Activated CD8-positive, alpha-beta memory T cell treated with anti-CD3 and anti-CD28 coated beads for 36 hours (primary cell): ENCODE measurements around the gene FBXL13. TPM values are rescaled to one million over a fixed set of nuclear protein-coding genes. Genes with fewer than 3 reads are reported as not detected.
"Not testable (repeated sequence)": the region's sequence is repeated elsewhere in the genome, so short reads cannot be mapped to it uniquely, and the experiment has no call there.

Source experiments
- CTCF ChIA-PET: fragments of 350-600 bp; sonication (Branson Sonifier 250); formaldehyde crosslinking; loops from one replicate; lab custom pipeline; 2021; ENCODE audit warnings: antibody characterized with exemption; lab: Charles Lee
- POLR2A ChIA-PET: fragments of 350-600 bp; sonication (Branson Sonifier 250); formaldehyde crosslinking; loops from one replicate; lab custom pipeline; 2021; ENCODE audit warnings: antibody characterized with exemption; lab: Charles Lee
- total RNA-seq, 2 experiments: library from RNA; stranded (reverse); gene quantifications; one replicate each; pipeline ENCODE4 v1.2.3, GENCODE V29; 2021

The FBXL13 gene
- total RNA-seq, 2 experiments from 2014 or later = 0.78 to 0.86 TPM

DNA sequence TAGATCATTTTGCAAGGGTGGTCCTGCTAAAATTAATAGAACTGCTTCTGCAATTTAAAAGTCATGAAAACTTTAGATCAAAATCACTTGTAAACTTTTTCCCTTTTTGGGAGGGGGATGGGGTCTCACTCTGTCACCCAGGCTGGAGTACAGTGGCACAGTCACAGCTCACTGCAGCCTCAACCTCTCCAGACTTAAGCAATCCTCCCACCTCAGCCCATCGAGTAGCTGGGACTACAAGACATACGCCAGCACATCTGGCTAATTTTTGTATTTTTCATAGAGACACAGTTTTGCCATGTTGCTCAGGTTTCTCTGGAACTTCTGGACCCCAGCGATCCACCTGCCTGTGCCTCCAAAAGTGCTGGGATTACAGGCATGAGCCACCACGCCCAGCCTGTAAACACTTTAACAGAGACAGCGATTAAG is 82.1 kb downstream of the FBXL13 start:
- POLR2A ChIA-PET = no interaction called here
- CTCF ChIA-PET = no interaction called here

DNA sequence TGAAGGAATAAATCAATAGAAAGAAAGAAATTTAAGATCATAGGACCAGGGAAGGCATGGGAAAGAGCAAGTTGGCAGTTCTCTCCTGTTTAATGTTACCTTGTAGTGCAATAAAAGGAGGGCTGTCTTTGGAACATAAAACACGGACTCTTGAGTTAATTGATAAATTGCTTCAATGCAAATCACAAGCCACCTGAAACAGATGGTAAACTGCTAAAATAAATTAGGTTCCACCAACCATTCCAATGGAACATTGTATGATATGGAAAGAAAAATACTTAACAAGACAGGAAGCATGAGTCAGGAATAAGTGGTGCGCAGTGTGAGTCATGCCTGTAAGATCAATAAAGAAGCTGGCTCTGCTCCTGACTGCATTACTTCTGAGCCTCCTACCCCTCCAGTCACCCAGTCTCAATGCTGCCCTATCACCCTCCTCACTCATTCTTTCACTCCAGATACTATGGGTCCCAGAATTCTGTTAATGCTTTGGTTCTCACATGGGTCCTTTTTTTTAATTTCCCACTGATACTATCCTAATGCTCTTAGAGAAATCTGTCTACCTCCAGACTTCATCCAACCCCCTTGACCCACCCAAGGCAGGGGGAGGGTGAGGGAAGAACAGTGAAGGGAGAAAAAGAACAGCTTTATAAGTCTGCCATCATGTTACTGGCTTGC is 82.9 kb downstream of the FBXL13 start:
- ChIA-PET POLR2A (no interaction called here), CTCF (no interaction called here)

DNA sequence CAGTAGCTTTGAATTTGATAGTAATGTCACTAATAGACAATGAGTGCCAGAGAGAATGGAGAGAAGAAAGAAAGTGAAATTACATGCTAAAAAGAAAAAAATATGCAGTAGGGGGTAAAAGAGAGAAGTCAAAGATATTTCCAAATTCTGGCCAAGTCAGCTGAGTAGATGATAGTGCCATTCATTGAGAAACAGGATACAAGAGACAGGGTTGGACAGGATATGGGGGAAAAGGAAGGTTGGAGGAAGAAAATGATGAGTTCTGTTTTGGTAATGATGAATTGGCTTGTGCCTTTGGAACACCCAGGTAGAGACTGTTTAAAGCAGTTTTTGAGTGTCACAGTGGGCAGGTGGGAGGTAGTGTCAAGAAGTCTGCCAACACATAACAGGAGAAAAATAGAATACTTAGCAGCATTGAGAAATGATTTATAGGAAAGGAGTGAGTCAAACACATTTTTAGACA is 83.5 kb downstream of the FBXL13 start:
- ChIA-PET CTCF (no interaction called here), POLR2A (no interaction called here)

DNA sequence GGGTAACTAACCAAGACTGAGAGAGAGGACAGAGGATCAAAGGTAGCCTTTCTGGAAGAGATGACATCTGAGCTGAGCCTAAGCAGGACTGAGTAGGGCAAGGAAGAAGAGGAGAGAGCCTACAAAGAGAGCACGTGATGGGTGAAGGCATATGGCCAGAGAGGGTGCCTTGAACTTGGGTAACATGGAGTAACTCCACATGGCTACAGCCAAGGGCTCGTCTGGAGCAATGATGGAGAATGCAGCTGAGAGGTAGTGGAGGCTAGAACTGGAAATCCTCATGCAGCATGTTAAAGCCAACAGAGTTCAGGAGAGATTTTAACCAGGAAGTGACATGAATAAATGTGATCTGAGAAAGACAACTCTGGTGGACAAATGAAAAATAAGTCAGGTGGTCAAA is 84.0 kb downstream of the FBXL13 start:
- POLR2A ChIA-PET = no interaction called here

DNA sequence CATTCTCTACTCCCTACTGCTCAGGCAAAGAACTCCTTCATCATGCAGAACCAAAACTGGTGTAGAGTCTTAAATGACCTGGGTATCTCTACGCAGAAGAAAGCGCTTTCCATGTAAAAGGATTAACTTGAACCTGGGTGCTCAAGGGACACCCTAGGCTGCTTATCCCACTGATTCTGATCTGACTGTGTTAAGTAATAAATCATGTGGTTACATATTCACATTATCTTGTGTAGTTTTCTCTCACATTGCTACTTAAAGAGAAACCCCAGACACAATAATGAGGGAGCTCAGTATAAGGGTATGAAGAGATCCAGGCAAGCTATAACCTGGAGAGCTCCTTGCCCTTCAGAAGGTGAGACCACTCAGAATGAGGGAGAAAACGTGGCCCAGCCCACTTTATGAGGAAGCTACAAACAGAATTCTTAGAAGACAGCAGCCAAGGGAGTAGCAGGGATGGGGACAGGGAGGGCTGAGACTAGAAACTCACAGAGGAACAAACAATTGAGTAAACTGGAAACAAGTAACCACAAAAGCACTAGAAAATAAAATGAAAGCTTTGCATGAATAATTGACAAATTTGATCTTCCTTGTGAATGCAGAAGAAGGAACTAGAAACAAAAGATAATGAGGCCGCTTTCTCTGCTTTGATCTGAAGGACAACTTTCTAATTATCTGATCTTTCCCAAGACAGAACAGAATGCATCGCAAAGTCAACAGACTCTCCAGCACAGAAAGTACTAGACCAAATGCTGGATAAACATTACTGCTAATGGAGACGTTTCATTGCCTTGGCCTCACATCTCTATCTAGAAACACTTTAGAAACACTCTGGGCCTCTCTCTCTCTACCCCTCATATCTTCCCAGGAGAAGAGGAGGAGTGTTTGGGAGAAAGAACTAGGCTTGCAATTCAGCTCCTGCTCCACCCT is 85.7 kb downstream of the FBXL13 start:
- ChIA-PET CTCF (no interaction called here), POLR2A (no interaction called here)

More for the DNA sequence above, 84.0 kb downstream of the FBXL13 start:
- CTCF ChIA-PET = no interaction called here

DNA sequence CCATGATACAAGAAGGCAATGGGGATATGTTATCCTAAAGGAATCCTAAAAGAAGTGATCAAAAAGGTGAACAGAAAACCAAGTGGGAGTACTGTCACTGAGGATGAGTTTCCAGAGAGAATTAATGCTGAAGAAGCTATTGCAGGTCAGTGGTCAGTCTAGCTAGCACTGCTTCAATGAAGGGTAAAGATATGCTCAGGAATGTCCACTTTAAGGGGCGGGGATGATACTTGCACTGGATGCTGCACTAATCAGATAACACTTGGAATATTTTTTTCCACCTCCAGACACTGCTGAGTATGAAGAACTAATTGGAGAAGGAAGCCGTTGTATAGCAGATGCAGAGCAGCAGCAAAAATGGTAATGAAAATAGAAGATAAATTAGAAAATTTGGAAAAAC is 86.5 kb downstream of the FBXL13 start:
- ChIA-PET CTCF (no interaction called here), POLR2A (no interaction called here)

DNA sequence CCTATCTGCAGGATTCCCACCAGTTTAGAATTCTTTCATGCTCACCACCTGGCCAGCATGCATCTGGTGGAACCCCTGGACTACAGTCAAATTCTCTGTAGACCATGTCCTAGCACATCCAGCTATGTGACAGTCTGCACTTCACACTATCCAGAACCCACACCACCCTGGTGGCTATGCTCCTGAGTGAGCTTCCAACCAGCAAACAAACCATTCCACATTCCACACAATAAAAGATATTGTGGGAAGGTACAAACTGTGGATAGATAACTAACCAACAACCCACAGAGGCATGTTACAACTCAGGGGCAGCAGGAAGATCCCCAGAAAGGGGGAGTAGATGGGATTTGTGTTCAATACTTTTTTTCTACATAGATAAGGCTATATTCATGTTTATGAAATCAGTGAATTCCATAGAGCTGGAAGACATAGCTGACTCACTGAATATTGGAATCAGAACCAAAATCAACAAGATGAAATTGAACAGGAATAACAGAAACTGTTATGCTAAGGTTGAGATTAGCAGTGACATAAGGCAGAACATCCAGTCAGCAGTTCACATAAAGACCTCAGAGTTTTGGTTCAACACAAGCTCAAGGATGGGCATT is 89.3 kb downstream of the FBXL13 start:
- CTCF ChIA-PET = no interaction called here
- POLR2A ChIA-PET = no interaction called here

DNA sequence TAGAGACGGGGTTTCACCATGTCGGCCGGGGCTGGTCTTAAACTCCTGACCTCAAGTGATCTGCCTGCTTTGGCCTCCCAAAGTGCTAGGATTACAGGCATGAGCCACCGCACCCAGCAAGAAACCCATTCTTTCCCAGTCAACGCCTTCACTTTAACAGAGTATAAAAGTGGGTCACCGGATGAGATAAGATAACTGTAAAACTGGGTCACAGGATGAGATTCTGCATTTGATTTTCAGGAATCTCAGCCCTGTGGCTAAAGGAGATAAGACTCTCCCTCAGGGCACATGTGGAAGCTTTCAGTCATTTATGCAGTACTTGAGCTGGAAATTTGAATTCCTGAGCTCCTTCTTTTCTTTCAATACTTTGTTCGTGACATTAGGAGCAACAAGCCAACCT is 91.0 kb downstream of the FBXL13 start:
- ChIA-PET CTCF (no interaction called here), POLR2A (no interaction called here)

DNA sequence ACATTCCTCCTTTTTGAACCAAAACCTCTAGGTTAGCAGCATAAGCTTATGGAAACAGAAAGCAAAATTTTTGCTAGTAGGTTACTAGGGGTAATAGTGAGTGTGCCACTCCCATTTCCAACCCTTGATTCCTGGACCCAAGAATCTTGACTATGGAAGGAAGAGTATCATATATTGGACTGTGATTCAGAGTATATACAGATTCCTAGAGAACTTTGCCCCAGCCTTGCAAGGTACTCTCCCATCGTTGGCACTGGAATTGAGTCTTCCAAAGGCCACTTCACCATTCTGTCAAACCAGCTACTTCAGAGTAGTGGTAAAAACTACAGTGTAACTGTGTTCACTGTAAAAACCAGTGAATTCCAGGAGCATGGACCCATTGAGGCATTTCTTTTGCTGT is 92.4 kb downstream of the FBXL13 start:
- ChIA-PET CTCF (no interaction called here), POLR2A (interaction anchor here (0.6 kb wide), 1 partner anchor 124 kb away, joined by 4 read pairs; no protein-coding TSS in a partner anchor)

DNA sequence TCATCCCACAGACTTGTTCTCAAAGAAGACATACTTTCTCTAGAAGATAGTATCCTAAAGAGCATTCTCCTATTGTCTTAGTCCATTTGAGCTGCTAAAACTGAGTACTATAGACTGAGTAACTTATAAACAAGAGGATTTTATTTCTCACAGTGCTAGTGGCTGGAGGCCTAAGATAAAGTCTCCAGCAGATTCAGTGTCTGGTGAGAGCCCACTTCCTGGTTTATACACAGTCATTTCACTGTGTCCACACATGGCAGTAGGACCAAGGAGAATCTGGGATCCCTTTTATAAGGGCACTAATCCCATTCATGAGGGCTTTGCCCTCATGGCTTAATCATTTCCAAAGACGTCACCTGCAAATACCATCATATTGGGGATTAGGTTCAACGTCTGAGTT is 93.1 kb downstream of the FBXL13 start:
- ChIA-PET POLR2A (no interaction called here), CTCF (no interaction called here)

DNA sequence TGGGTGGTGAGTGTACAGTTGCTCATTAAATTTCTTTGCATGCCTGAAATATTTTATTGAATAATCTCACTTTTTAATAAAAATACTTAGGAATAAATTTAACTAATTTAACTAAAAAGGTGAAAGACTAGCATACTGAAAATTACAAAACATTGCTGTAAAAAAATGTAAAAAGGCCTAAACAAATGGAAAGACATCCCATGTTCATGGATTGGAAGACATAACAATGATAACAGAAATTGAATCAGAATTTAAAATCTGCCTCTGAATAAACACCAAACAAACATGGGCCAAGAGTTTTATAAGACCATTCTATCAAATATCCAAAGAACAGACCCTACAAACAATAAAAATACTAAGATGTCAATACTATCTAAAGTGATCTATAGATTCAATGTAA is 94.9 kb downstream of the FBXL13 start:
- ChIA-PET POLR2A (no interaction called here), CTCF (no interaction called here)

DNA sequence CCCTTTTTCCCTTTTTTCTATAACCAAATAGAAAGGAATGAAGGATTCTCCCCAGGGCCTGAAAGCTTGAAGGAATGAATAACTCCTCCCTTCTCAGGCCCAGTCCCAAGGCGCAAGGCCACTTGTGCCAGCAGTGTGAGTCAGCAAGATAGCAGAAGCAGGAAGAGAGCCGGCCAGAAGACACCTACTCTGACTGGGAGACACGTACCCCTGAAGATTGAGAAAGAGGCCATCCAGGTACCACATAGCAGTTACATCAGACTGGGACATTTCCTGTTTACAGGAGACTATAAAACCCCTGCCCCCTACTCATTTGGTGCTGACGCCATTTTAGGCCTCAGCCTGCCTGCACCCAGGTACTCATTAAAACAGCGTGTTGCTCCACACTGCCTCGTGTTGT is 96.3 kb downstream of the FBXL13 start:
- ChIA-PET CTCF (no interaction called here), POLR2A (no interaction called here)

DNA sequence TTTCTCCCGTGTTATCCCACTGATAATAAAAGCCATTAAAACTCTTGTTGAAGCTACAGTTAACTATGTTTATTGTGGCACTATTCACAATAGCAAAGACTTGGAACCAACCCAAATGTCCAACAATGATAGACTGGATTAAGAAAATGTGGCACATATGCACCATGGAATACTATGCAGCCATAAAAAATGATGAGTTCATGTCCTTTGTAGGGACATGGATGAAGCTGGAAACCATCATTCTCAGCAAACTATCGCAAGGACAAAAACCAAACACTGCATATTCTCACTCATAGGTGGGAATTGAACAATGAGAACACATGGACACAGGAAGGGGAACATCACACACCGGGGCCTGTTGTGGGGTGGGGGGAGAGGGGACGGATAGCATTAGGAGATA is 97.0 kb downstream of the FBXL13 start:
- POLR2A ChIA-PET, CTCF ChIA-PET: not testable (repeated sequence)

DNA sequence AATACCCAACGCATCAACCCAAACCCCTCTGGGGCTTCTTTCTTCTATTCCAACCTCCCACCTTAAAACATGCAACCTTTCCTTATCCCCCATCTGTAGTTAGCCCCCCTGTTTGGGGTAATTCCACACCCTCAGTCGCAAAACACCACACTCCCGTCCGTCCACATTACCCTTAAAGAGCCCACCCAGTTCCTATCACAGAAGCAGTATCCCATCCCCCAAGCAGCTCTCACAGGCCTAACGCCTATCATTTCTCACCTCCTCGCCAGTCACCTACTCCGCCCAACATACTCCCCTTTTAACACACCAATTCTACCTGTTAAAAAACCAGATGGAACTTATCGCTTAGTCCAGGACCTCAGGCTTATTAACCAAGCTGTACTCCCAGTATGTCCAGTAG is 98.1 kb downstream of the FBXL13 start:
- POLR2A ChIA-PET = no interaction called here
- CTCF ChIA-PET = no interaction called here

DNA sequence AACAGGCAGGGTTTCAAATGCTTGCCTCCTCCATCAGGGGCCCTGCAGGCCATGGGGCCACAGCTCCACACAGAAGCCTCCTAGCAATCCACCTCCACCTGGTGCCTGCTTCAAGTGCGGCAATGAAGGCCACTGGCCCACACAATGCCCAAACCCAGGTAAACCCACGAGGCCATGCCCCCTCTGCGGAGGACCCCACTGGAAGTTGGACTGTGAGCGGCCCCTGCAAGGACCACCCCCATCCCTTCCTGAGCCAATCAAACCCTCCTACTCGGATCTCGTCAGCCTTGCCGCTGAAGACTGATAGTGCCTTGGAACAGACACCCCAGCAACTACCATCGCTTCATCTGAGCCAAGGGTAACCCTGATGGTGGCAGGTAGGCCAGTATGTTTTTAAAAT is 98.7 kb downstream of the FBXL13 start:
- ChIA-PET POLR2A (no interaction called here), CTCF (no interaction called here)

DNA sequence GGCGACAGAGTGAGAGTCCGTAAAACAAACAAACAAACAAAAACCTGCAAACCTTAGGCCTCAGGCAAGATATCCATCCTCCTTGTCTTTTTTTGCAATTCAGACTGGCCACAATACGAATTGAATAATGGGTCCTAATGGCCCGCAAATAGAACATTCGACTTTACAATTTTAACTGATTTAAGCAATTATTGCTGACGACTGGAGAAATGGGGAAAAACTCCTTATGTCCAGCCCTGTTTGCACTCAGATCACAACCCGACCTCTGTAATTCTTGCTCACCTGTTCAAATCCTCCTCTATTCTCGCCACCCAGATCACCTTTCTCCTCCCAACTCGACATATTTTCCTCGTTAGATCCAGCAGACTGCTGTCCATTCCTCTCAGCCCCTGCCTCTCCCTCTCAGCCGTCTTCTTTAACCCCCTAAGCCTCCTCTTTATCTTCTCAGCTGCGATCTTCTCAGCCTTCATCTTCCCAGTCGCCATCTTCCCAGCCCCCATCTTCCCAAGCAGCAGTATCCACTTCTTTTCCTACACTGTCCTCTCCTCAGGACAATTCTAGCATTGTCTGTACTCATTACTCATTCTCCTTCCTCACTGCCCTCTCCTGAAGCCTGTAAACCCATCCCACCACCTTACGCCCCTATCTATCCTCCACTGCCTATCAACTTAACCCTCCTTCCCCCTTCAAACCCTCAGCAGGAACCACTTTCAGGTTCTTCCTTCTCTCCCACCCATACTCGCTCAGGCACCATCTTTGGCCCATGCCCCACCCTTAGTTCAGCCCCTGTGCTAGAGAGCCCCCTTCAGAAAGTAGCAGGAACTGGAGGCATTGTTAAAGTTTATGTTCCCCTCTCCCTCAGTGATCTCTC is 100.0 kb downstream of the FBXL13 start:
- CTCF ChIA-PET = no interaction called here
- POLR2A ChIA-PET = no interaction called here

DNA sequence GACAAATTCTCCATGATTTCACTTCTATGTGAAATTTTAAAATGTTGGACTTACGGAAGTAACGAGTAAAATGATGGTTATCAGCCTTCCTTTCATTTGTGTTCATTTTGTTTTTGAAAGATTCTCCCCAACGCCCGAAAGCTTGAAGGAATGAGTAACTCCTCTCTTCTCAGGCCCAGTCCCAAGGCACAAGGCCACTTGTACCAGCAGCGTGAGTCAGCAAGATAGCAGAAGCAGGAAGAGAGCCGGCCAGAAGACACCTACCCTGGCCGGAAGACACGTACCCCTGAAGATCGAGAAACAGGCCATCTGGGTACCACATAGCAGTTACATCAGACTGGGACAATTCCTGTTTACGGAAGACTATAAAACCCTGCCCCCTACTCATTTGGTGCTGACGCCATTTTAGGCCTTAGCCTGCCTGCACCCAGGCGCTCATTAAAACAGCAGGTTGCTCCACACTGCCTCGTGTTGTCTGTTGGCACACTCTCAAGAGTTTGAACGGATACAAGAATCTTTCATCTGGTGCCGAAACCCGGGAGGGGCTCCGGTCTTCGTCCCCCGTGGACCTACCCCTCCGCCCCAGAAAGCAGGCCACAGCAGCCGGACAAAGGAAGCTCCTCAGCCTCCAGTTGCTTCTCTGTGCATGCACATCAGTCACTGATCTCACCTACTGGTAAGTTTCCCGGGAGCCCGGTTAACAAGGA is 101.3 kb downstream of the FBXL13 start:
- ChIA-PET CTCF (no interaction called here), POLR2A (no interaction called here)

DNA sequence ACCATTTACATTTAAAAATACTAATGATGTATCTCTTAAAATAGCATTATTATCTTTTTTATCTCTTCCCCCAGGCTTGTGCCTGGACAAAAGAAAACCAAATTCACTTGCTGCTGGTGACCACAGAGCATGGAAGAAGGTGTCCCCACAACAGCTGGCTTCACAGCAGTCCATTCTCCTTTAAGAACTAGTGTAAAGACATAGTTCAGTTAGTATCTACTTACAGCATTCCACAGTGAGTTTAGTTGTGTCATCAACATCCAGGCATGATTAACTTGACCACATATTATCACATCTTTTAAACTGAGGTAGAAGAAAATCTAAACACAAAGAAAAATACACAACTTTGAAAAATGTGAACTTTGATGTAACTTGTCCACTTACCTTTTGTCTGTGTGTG is 106.8 kb downstream of the FBXL13 start:
- POLR2A ChIA-PET = no interaction called here
- CTCF ChIA-PET = no interaction called here

DNA sequence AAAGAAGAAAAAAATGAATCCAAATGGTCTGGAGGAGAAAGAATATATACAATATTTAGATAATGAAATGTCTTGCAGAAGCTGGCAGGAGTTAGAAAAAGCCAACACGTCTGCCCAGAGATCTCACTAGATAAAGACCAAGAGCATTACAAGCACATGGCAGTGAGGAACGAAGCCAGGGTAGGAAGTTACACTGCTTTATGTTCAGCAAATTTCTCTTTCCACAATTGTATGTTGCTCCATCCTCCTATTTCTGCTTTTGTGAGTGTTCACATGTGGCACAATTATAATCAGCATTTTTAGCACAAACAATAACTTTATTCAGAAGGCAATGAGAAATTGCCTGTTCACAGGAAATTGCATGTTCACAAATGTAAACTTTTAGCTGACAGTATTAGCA is 108.1 kb downstream of the FBXL13 start:
- ChIA-PET CTCF (no interaction called here), POLR2A (no interaction called here)
